Measurements from ENCODE around the gene STAT5A. TPM values are rescaled to one million over a fixed set of nuclear protein-coding genes. Genes with fewer than 3 reads are reported as not detected.
"Not testable (repeated sequence)": the region's sequence is repeated elsewhere in the genome, so short reads cannot be mapped to it uniquely, and the experiment has no call there.

Gene STAT5A
- total RNA-seq, 1 experiment from 2014 or later = 9.4 TPM

DNA sequence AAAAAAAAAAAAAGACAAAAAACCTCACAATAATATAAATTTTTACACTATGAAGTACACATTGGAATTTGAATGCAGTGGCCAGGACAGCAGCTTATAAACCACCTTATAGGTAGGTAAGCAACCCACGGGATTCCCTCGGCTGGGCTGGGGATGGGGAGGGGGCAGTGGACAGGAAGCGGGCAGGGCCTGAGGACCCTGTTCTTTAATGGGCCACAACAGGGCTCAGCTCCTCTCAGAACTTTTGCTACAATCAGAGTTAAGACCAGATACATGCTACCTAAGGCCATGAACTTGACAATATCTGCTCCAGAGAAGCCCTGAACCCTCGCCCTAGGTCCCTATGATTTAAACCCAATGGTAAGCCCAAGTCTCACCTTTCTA, 25.1 kb downstream of the STAT5A start:
- peak; percentile 52 for DNase-seq
- Histone ChIP-seq H3K27me3 (ENCODE audit: control insufficient read depth, insufficient read depth, low read length) (no peaks in the 10 kb centered on the region), H3K36me3 (replicated peaks; ENCODE audit: control insufficient read depth, insufficient read depth, low read length) (peaks cover 22% of the 10 kb centered on the region), H3K4me3 (ENCODE audit: insufficient read depth, low read depth, low read length) (no peak overlapping the region)

DNA sequence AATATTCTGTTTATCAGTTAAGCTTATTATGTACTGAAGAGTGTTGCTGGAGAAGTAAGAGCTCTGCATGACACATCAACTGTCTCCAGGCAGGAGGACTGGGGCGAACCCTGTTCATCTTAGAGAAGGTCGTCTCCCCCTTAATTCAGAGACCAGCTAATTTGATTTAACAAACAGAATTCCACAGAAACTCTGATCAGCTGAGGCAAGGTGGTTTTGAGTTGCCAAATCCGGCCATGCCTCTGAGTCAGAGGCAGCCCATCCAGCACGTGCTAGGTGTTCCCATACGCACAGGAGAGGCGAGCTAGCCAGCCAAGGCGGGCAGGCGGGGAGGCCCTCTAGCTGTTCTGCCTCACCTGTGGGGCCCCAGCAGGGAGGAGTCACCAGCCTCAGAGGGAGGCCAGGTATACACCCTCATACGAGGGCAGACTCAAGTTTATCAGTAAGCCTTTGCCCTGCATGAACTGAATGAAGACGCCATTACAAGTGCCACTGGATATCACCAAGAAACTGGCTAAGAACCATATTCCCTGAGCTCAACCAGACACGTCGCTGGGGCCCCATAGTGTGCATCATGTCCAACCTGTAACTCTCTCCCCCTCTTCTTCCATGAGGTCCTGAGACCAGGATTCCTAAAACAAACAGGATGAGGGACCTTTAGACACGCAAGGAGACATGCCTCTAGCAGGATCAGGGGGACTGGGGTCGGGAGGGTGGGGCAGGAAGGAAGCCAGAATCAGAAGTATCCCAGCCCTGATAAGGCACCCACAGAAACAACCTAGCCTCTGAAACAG, 25.7 kb downstream of the STAT5A start:
- Histone ChIP-seq H3K36me3 (replicated peaks; ENCODE audit: control insufficient read depth, insufficient read depth, low read length) (peaks cover 25% of the 10 kb centered on the region), H3K4me3 (ENCODE audit: insufficient read depth, low read depth, low read length) (no peak overlapping the region), H3K27me3 (ENCODE audit: control insufficient read depth, insufficient read depth, low read length) (no peaks in the 10 kb centered on the region)
- DNase-seq = no peak

DNA sequence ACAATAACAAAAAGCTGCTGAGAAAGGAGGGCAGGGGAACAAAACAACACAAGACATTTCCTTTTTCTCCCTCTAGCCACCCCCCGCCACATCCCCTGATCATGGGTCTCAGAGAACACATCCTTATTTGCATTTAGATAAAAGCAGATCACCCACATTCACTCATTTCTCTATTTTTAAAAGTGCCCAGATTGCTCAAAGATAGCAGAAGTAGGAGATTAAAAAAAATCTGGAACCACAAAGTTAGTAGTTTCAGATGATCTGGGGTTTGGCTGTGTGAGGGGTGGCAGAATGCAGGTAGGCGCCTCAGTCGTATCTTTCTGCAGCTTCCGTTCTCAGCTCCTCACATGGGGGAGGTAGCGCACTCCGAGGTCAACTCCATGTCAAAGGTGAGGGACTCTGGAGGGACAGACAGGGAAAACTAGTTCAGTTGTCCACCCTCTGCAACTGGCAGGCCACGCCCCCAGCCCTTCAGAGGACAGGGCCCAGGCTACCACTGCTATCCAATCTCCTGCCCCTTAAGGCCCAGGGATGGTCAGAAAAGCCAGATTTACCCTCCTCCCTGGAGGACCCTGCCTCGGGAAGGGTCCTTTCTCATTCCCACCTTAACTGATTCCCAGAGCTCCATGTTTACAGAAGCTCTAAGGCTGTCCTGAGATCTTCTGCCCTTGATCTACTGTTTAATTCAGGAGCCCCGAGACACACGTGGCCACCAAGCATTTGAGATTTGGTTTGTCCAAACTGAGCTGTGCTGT, 27.3 kb downstream of the STAT5A start:
- Histone ChIP-seq H3K36me3 (replicated peaks; ENCODE audit: control insufficient read depth, insufficient read depth, low read length) (peaks cover 27% of the 10 kb centered on the region), H3K4me3 (ENCODE audit: insufficient read depth, low read depth, low read length) (no peak overlapping the region), H3K27me3 (ENCODE audit: control insufficient read depth, insufficient read depth, low read length) (no peaks in the 10 kb centered on the region)
- no peak for DNase-seq

DNA sequence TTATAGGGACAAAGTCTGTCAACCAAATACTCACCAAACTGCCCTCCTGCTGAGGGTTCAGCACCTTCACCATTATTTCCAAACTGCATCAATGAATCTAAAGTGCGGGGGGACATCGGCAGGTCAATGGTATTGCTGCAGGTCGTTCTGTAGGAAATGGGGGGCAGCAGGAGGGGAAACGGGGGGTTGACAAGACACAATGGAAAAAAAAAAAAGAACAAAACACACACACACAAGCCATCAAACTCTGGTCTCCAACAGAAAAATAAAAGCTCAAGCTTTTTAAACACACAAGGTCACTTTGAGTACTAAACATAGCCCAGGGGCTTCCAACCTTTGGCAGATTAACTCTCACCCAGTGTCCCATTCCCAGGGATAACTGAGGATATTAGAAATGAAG, 28.5 kb downstream of the STAT5A start:
- no peak for DNase-seq
- no peaks in the 10 kb centered on the region for H3K27me3 ChIP-seq (ENCODE audit: control insufficient read depth, insufficient read depth, low read length)
- no peak overlapping the region for H3K4me3 ChIP-seq (ENCODE audit: insufficient read depth, low read depth, low read length)
- peaks cover 31% of the 10 kb centered on the region for H3K36me3 ChIP-seq (replicated peaks; ENCODE audit: control insufficient read depth, insufficient read depth, low read length)

DNA sequence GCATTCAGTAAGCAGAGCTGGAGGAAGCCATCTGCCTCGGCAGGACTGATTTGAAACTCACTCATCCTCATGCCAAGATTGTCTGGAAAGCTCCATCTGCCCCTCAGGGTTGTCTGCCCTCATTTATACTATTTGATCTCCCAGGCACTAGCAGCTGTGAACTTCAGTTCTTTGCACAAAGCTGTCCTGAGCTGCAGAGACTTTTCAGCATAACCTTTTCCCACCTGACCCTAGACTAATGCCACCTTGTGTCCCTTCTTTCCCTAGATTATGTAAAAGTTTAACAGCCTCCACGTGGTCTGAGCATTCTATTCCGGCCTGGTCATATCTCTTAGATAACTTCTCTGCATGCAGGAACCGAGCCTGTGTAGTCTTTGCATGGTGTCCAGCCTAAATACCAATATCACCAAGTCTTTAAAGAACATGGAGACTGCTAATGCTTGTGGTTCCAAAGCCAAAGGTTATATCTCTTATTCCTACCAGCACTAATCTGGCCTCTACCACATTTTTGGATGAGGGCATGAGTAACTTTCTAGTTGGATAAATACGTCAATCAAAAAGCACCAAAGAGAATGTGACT, 29.1 kb downstream of the STAT5A start:
- H3K27me3 ChIP-seq (ENCODE audit: control insufficient read depth, insufficient read depth, low read length) = no peaks in the 10 kb centered on the region
- peaks cover 36% of the 10 kb centered on the region for H3K36me3 ChIP-seq (replicated peaks; ENCODE audit: control insufficient read depth, insufficient read depth, low read length)

DNA sequence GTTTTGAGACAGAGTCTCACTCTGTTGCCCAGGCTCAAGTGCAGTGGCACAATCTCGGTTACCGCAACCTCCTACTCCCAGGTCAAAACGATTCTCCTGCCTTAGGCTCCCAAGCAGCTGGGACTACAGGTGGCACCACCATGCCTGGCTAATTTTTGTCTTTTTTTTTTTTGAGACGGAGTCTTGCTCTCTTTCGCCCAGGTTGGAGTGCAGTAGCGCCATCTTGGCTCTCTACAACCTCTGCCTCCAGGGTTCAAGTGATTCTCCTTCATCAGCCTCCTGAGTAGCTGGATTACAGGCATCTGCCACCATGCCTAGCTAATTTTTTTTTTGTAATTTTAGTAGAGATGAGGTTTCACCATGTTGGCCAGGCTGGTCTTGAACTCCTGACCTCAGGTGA, 29.7 kb downstream of the STAT5A start:
- peaks cover 37% of the 10 kb centered on the region for H3K36me3 ChIP-seq (replicated peaks; ENCODE audit: control insufficient read depth, insufficient read depth, low read length)
- H3K4me3 ChIP-seq (ENCODE audit: insufficient read depth, low read depth, low read length); H3K27me3 ChIP-seq (ENCODE audit: control insufficient read depth, insufficient read depth, low read length); DNase-seq: not testable (repeated sequence)

More for the DNA sequence above, 29.1 kb downstream of the STAT5A start:
- DNase-seq = no peak
- no peak overlapping the region for H3K4me3 ChIP-seq (ENCODE audit: insufficient read depth, low read depth, low read length)

DNA sequence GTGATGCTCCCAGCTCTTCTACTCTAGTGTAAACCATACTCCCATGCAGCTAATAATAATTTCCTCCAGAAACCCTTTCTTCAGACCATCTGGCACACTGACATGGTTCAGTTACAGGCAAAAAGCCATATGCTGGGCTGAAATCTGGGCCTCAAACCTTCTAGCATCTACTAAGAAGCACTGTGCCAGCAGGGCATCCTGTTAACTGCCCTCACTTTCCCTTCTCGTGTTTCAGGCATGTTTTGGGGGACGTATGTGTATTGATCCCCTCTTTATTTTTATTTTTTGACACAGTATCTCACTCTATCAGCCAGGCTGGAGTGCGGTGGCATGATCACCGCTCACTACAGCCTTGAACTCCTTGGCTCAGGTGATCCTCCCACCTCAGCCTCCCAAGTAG, 33.3 kb downstream of the STAT5A start:
- Histone ChIP-seq H3K36me3 (replicated peaks; ENCODE audit: control insufficient read depth, insufficient read depth, low read length) (peaks cover 31% of the 10 kb centered on the region), H3K4me3 (ENCODE audit: insufficient read depth, low read depth, low read length) (no peak overlapping the region), H3K27me3 (ENCODE audit: control insufficient read depth, insufficient read depth, low read length) (no peaks in the 10 kb centered on the region)
- DNase-seq = no peak

DNA sequence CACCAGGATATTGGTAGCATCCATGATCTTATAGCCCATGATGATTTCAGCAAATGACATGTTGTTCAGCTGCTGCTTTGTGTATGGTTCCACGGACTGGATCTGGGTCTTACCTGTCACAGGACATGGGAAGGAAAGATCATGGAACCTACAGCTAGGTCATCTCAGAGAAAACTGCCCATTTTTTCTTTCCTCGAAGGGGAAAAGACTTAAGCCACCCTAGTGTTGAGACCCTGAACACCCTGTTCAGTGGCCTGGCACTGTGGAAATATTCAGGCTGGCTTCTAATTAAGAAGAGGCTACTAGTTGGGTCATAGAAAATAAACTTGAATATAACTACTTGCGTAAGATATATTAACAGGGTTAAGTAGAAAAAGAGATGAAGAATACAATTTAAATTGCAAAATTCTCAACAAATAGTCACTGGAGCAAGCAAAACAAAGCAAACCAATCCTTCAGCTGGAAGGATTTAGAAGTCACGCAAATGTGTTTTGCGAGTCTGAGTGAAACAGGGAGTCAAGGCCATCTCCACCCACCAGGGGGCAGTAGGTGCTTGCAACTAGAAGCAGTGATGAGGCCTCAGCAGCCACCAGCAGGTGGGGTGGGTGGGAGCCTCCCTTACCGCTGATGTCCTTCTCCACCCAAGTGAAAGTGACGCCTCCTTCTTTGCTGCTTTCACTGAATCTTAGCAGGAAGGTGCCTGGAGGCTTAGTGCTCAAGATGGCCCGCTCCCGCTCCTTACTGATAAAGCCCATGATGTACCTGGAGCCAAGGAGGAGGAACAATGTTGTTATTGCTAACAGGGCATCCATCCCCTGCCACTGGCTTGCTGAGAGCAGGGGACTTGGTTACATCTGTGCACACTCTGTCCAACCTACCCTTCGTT, 34.3 kb downstream of the STAT5A start:
- no peaks in the 10 kb centered on the region for H3K27me3 ChIP-seq (ENCODE audit: control insufficient read depth, insufficient read depth, low read length)
- DNase-seq = peak; percentile 91
- peaks cover 24% of the 10 kb centered on the region for H3K36me3 ChIP-seq (replicated peaks; ENCODE audit: control insufficient read depth, insufficient read depth, low read length)
- H3K4me3 ChIP-seq (ENCODE audit: insufficient read depth, low read depth, low read length) = no peak overlapping the region

DNA sequence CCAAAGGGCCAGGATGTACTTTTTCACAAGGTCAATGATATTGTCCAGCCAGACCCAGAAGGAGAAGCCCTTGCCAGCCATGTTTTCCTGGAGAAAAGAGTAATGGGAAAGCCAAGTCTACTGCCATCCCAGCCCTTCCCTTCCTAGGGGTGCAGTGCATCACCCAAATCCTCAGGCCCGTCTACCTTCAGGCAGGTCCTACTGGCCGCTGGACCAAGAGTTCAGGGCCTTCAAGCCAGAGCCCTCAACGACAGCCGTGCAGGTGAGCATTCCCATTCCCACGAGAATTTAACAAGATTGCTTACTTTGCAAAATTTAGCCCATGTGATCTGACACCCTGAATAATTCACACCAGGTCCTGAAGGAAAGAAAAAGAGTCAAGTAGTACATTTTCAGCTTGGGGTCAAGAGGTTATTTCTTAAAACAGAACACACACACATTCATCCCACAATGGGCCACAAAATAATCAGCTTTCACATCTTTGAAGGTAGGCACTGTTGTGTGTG, 35.0 kb downstream of the STAT5A start:
- Histone ChIP-seq H3K36me3 (replicated peaks; ENCODE audit: control insufficient read depth, insufficient read depth, low read length) (peaks cover 24% of the 10 kb centered on the region), H3K27me3 (ENCODE audit: control insufficient read depth, insufficient read depth, low read length) (no peaks in the 10 kb centered on the region), H3K4me3 (ENCODE audit: insufficient read depth, low read depth, low read length) (no peak overlapping the region)
- no peak for DNase-seq

DNA sequence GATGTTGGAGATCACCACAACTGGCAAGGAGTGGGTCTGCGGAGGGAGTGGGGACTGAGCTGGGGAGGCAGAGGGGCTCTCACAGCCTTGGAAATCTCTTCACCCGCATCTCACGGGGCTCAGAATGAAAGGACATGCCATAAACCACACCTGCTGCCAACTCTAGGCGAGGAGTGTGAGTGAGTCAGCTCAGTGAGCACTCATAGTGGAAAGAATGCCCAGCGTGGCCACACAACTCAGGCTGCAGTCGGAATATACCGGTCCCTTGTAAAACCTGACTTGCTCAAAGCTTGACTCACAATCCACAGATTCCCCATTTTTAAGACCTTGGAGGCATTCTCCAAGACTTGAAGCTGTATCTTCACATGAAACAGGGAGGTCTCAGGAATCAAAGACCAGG, 36.7 kb downstream of the STAT5A start:
- H3K4me3 ChIP-seq (ENCODE audit: insufficient read depth, low read depth, low read length) = no peak overlapping the region
- no peak for DNase-seq
- H3K36me3 ChIP-seq (replicated peaks; ENCODE audit: control insufficient read depth, insufficient read depth, low read length) = peaks cover 20% of the 10 kb centered on the region
- no peaks in the 10 kb centered on the region for H3K27me3 ChIP-seq (ENCODE audit: control insufficient read depth, insufficient read depth, low read length)

DNA sequence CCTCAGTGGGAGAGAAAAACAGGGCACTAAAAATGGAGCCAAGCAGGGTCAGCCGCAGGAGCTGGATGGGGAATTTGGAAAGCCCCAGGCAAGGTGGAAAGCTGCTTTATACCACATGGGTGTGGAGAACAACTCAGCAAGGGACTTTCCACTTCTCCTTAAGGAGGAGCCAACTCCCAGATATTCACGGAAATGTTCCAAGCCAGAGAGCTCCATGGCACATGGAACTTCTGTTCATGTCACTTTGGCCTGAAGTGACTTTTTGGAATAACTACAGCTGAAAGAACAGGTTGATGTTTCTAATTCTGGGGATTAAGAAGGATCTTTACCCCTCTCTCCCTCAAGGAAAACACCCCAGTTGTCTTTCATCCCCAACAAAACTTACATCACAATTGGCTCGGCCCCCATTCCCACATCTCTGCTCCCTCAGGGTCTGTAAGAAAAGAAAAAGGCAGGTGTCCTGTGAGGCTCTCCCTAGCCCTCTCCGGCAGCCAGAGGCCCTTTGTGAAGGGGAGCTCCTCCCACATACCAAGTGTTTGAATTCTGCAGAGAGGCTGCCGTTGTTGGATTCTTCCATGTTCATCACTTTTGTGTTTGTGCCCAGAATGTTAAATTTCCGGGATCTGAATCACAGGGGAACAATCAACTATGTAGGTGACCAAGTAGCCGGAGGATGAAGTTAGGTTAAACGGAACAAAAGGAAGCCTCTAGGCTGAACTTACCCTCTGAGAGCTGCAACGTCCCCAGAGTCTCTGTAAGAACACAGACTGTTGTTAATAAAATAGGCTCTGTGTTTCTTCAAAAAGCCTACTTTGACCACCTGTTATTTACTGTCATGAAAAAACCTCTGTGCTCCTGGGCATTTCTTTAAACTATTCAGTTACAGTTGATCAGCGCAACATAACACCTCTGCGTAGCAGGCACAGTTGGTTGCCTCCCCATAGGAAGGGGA, 41.0 kb downstream of the STAT5A start:
- Histone ChIP-seq H3K4me3 (ENCODE audit: insufficient read depth, low read depth, low read length) (no peak overlapping the region), H3K36me3 (replicated peaks; ENCODE audit: control insufficient read depth, insufficient read depth, low read length) (peaks cover 12% of the 10 kb centered on the region), H3K27me3 (ENCODE audit: control insufficient read depth, insufficient read depth, low read length) (no peaks in the 10 kb centered on the region)
- DNase-seq = peak; percentile 85

DNA sequence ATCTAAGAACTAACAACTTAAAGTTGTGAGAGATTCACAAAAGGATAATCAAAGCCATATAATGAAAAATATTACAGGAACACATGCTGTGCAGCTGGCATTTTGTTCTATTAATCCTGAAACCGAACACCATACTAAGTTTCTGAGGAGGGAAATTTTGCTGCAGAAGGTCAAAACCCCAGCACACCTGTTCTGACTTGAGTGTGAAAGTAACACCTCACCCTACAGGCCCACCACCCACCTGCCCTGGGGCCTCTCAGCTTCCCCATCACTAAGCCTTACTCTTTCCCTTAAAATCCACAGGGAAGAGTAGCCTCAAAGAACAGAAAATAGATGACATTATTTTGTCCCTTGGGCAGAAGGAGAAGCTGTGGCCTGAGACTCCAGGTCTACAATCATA, 44.8 kb downstream of the STAT5A start:
- no peaks in the 10 kb centered on the region for H3K27me3 ChIP-seq (ENCODE audit: control insufficient read depth, insufficient read depth, low read length)
- H3K4me3 ChIP-seq (ENCODE audit: insufficient read depth, low read depth, low read length) = no peak overlapping the region
- DNase-seq = no peak
- H3K36me3 ChIP-seq (replicated peaks; ENCODE audit: control insufficient read depth, insufficient read depth, low read length) = peaks cover 16% of the 10 kb centered on the region

DNA sequence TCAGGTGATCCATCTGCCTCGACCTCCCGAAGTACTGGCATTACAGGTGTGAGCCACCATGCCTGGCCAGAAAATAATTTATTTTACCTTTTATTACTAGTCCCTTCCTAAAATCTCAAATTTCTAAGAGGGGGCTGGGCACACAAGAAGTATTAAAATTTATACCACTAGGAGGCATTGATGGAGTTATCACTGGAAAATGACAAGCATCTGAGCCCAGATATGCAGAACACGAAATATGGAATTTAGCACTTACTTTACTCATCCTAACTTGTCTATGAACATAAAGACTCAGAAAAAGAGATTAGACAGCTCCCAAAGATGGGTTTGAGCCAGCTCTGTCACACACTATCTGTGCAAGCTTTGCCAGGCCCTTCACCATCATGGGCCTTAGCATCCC, 46.4 kb downstream of the STAT5A start:
- H3K27me3 ChIP-seq (ENCODE audit: control insufficient read depth, insufficient read depth, low read length) = no peaks in the 10 kb centered on the region
- H3K36me3 ChIP-seq (replicated peaks; ENCODE audit: control insufficient read depth, insufficient read depth, low read length) = peaks cover 21% of the 10 kb centered on the region
- no peak overlapping the region for H3K4me3 ChIP-seq (ENCODE audit: insufficient read depth, low read depth, low read length)
- DNase-seq = no peak

Data from H7 (cell line).